ENCODE results near the gene ELMO3. TPM values are rescaled to one million over a fixed set of nuclear protein-coding genes. Genes with fewer than 3 reads are reported as not detected.

ELMO3 gene
- 1.7 and 2.1 TPM in 2 replicates for total RNA-seq
- long read RNA-seq, result 0 reads

DNA sequence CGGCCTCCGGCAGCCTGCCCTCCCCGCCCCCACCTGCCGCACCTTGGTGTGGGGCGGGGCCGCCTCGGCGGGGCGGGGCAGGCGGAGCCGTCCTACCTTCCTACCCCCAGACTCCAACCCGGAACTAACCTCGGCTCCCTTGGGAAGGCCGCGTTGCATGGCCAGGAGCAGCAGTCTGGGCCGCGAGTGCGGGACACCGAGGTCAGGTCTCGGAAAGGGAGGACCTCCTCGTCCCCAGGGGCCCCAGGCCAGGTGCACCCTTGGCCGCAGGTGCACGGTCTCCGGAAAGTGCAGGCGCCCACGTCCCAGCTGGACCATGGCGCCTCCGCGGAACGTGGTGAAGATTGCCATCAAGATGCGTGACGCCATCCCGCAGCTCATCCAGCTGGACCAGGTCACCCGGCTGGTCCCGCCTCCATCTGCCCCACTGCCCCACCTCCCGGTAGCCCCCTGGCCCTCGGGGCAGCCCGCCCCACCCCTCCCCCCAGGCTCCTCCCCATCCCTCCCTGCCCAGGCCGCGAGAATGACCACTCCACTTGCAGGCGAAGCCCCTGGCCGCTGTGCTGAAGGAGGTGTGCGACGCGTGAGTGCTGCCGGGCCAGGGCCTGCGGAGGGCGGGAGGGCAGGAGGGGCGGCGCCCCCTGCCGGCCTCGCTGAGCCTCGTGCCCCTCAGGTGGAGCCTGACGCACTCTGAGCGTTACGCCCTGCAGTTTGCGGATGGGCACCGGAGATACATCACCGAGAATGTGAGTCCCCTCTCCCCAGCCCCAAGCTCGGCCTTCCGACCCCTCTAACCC, at the start of gene ELMO3:
ELMO3 (plus strand) TSS at position 121 of the 797 bp plus-strand sequence; CDS start at position 317, 196 bp downstream.
- no peaks in the 10 kb centered on the region for H3K9me3 Mint-ChIP-seq (ENCODE audit: unreplicated experiment)
- TF ChIP-seq, protein P1, sequence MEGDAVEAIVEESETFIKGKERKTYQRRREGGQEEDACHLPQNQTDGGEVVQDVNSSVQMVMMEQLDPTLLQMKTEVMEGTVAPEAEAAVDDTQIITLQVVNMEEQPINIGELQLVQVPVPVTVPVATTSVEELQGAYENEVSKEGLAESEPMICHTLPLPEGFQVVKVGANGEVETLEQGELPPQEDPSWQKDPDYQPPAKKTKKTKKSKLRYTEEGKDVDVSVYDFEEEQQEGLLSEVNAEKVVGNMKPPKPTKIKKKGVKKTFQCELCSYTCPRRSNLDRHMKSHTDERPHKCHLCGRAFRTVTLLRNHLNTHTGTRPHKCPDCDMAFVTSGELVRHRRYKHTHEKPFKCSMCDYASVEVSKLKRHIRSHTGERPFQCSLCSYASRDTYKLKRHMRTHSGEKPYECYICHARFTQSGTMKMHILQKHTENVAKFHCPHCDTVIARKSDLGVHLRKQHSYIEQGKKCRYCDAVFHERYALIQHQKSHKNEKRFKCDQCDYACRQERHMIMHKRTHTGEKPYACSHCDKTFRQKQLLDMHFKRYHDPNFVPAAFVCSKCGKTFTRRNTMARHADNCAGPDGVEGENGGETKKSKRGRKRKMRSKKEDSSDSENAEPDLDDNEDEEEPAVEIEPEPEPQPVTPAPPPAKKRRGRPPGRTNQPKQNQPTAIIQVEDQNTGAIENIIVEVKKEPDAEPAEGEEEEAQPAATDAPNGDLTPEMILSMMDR (IDR thresholded peaks at IDR 0.05), result peak; percentile 29
- peak within 1 kb of the TSS; percentile 38 for H3K27ac Mint-ChIP-seq (ENCODE audit: unreplicated experiment)
- H3K4me3 Mint-ChIP-seq (ENCODE audit: unreplicated experiment), result no peak within 1 kb of the TSS
- DNase-seq (ENCODE audit: extremely low spot score, unreplicated experiment), result no peak
- H3K4me1 Mint-ChIP-seq (ENCODE audit: unreplicated experiment), result peaks cover 7% of the 10 kb centered on the region
- no peaks in the 10 kb centered on the region for H3K27me3 Mint-ChIP-seq (ENCODE audit: unreplicated experiment)
- H3K36me3 Mint-ChIP-seq (ENCODE audit: unreplicated experiment), result peaks cover 25% of the 10 kb centered on the region

DNA sequence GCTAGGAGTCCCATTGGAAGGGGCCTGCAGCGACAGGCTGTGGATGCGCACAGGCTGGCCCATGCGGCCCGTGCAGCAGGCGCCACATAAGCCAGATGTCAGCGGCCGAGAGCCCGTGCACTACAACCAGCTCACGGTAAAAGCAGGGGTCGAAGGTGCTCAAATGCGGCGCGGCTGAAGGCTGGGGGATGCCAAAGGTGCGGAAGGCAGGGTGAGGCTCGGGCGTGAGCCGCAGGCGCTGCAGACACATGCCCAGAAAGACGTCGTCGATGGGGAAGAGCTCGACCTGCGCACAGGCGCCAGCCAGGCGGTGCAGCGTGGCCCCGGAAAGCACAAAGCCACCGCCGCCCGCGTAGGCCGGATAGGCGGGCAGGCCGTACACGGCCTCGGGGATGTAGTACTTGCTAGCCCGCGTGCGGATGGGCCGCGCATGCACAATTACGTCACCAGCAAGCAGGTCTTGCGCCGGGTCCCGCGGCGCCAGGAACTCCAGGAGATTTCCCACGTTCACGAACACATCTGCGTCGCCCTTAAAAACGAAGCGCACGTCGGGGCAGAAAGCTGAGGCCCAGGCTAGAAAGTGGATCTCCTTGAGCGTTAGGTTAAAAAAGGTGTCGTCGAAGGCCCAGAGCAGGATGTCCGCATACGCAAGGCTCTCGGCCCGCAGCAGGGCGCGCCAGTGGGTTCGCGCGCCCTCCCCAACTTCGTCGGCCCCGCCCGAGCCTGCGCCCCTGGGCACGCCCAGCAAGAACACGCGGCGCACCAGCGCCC, 49.5 kb upstream of the ELMO3 start:
- Mint-ChIP-seq H3K9me3 (ENCODE audit: unreplicated experiment) (no peaks in the 10 kb centered on the region), H3K36me3 (ENCODE audit: unreplicated experiment) (peaks cover 21% of the 10 kb centered on the region), H3K4me3 (ENCODE audit: unreplicated experiment) (peak overlapping the region; percentile 63), H3K27ac (ENCODE audit: unreplicated experiment) (no peak overlapping the region), H3K27me3 (ENCODE audit: unreplicated experiment) (no peaks in the 10 kb centered on the region), H3K4me1 (ENCODE audit: unreplicated experiment) (peaks cover 10% of the 10 kb centered on the region)
- no peak for DNase-seq (ENCODE audit: extremely low spot score, unreplicated experiment)
- TF ChIP-seq, protein P1 (IDR thresholded peaks at IDR 0.05), result no peak

GRCh38 chr16:67150047-67150832, 48.7 kb upstream of the ELMO3 start:
- H3K27me3 Mint-ChIP-seq (ENCODE audit: unreplicated experiment), result peaks cover 1% of the 10 kb centered on the region
- peak overlapping the region; percentile 79 for H3K27ac Mint-ChIP-seq (ENCODE audit: unreplicated experiment)
- H3K36me3 Mint-ChIP-seq (ENCODE audit: unreplicated experiment), result peaks cover 18% of the 10 kb centered on the region
- no peak for DNase-seq (ENCODE audit: extremely low spot score, unreplicated experiment)
- TF ChIP-seq, protein P1 (IDR thresholded peaks at IDR 0.05), result peak; percentile 31
- H3K9me3 Mint-ChIP-seq (ENCODE audit: unreplicated experiment), result no peaks in the 10 kb centered on the region
- H3K4me1 Mint-ChIP-seq (ENCODE audit: unreplicated experiment), result peaks cover 13% of the 10 kb centered on the region
- peak overlapping the region; percentile 80 for H3K4me3 Mint-ChIP-seq (ENCODE audit: unreplicated experiment)

- Mint-ChIP-seq H3K4me1 (ENCODE audit: unreplicated experiment) (peaks cover 13% of the 10 kb centered on the region), H3K9me3 (ENCODE audit: unreplicated experiment) (no peaks in the 10 kb centered on the region), H3K4me3 (ENCODE audit: unreplicated experiment) (peak within 1 kb of the TSS; percentile 80), H3K36me3 (ENCODE audit: unreplicated experiment) (peaks cover 18% of the 10 kb centered on the region), H3K27ac (ENCODE audit: unreplicated experiment) (peak within 1 kb of the TSS; percentile 79), H3K27me3 (ENCODE audit: unreplicated experiment) (peaks cover 4% of the 10 kb centered on the region)
- DNase-seq (ENCODE audit: extremely low spot score, unreplicated experiment), result no peak
- TF ChIP-seq, protein P1 (IDR thresholded peaks at IDR 0.05), result no peak
Observed at GRCh38 chr16:67150833-67151396, 48.0 kb upstream of the ELMO3 start, which contains the start of gene B3GNT9. TSS of gene B3GNT9 (minus strand) at chr16:67150998. CDS start at chr16:67150485, 513 bp downstream.

Measured in osteocyte (in vitro differentiated cells).